NCI-H1417 (cell line): ENCODE results near the gene KRT6A.

ENCODE experiments used
- DNase-seq, 3 experiments: peaks; one replicate each; lab custom pipeline; 2025; lab: John Stamatoyannopoulos, UW

Gene KRT6A

GRCh38 chr12:52524898-52525591, 32.0 kb upstream of the KRT6A start:
- no peak for DNase-seq

GRCh38 chr12:52524241-52524897, 31.3 kb upstream of the KRT6A start:
- no peak for DNase-seq

DNA sequence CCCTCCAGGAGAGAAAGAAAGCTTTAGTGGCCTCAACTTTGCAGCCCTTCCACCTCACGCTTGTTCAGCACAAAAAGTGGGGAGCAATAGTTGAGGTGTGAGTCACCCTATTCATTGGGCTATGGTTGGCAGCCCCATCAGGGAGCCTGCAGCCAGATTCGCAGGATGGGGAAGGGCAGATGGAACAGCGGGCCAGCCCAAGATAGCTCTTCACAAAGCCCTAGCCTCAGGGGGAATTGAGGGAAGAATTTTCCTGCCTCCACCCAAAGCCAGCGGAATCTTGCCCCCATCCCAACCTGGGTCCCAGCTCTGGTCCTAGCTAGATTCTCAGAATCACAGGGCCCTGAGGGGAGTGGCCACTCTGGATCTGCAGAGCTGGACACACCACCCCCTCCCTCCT, 30.8 kb upstream of the KRT6A start:
- DNase-seq = no peak

DNA sequence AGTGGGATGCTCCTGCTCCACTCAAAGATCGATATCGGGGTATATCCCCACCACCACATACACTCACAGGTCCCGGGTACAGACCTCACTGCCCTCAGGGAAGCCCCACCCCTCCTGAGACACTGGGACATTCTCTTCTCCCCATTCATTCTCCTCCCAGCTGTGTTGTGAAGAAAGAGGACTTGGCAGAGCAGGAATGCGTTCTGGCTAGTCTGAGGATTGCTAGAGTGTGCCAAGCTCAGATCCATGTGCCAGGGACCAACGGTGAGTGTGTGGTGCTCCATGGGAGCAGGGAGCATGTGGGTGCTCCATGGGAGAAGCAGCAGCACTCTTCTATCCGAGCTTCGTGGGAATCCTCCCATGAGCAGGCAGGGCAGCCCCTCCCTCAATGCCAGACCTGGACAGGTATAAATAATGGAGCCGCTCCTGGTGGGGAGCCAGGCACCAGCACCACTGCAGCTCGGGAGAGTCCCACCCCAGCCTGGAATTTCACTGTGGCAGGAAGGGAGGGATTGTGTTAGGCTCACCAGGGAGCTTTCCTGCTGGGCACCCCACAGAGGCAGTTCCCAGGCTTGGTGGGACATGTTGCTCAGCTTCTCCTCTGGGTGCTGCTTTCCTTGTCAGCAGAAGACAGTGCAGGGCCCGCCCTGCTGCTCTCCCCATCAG, 29.4 kb upstream of the KRT6A start:
- DNase-seq = peak in 2 of 3 experiments; percentile 29 to 33

DNA sequence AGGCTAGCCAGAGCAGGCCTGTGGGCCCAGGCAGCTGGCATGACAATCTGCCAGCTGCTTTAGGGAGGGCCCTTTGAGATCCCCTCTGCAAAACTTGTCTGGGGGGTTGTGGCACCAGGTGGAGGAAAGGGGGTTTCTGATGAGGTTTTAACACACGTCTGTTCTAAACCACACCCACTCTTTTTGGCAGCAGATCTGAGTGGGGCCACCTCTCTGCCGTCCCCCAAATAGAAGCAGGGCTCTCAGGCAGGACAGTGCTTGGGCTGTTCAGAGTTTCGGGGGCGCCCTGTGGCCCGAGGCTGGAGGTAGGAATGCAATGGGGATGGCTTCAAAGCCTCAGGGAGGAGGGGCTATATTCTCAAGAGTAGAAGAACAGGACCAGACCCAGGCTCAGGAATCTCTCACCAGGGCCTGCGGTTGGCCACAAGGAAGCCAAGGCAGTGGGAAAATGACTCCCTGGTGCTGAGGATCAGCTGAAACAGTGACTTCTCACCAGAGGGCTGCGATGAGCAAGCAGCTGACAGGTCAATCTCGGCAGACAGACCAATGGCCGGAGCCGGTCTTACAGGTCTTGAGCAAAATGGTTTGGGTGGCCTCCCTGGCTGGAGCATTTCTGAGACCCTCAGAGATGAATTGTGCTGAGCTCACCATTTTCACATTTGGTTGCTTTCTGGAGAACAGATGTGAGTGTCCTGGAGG, 28.7 kb upstream of the KRT6A start:
- no peak for DNase-seq

DNA sequence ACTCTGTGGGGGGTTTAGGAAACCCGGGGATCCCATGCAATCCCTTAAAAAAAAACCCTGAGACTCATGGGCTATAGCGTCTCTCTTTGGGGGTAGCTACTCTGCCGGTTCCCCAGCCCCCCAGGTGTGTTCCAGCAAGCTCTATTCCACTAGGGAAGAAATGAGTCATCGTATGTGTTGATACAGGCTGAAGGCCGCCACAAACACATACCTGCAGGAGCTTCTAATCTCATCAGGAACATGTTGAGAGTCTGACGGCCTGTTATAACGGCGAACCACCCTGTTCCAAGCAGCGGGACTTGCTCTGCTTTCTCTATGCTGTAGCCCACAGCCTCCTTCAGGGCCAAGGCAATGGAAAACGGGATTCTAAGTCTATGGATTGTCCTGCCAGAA, 28.1 kb upstream of the KRT6A start:
- no peak for DNase-seq

GRCh38 chr12:52519826-52520662, 27.0 kb upstream of the KRT6A start, which contains the start of gene KRT5:
Gene KRT5, minus strand, starts transcription at chr12:52520394. Its CDS starts 98 bp downstream, at chr12:52520296.
- DNase-seq = peak in 2 of 3 experiments; percentile 33 to 56

DNA sequence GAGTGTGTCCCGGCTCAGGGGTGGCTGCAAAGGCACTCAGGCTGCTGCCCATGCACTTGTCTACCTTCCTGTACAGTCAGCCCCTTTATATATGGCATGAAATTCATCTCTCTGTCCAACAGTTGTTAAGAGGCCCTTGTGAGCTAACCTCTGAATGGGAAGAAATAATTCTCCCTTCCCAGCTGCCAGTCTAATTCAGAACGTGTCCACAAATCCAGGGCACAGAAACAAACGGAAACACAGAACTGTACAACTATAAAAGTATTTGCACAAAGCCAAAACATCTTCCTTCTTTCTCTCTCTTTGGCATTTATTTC, 26.3 kb upstream of the KRT6A start:
- DNase-seq = no peak

- DNase-seq = no peak
Measured at GRCh38 chr12:52518574-52519386, 25.7 kb upstream of the KRT6A start.

DNA sequence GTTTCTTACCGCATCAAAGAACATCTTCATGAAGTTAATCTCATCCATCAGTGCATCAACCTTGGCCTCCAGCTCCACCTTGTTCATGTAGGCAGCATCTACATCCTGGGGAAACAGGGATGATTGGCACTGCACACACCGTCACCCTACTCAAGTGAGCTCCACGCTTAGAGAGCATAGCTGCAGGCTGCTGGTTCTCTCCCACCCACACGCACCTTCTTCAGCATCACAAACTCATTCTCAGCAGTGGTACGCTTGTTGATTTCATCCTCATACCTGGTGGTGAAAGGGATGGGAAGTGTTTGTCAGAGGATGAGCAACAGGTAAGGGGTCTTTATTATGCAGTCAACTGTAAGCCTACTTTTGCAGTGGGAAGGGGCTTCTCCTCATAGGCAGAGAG, 24.8 kb upstream of the KRT6A start:
- no peak for DNase-seq

DNA sequence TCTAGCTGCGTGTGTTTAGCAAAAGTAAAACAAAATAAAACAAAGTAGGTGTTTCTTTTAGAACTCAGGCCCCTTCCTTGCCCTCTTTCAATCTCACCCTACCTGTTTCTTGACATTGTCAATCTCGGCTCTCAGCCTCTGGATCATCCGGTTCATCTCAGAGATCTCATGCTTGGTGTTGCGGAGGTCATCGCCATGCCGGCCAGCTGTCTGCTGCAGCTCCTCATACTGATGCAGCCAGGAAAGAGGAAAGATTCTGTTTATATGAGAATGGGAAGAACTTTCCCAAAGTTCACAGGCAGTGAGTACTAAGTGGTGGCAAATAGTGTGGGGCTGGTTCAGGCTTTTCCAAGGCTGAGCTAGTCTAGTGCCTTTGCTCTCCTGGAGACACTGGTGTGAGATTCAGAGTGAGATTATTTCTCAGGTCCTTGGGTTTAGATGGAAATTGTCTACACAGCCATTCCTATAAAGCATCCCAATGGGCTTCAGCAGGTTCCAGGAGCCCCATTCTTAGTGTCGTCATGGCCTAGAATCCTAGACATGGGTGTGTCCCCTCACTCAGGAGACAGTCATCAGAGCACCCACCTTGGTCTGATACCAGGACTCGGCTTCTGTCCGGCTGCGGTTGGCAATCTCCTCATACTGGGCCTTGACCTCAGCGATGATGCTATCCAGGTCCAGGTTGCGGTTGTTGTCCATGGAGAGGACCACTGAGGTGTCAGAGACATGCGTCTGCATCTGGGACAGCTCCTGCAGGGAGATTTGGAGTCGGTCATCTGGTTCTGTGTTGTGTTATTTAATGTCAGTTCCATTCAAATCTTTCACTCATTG, 24.2 kb upstream of the KRT6A start:
- no peak for DNase-seq

DNA sequence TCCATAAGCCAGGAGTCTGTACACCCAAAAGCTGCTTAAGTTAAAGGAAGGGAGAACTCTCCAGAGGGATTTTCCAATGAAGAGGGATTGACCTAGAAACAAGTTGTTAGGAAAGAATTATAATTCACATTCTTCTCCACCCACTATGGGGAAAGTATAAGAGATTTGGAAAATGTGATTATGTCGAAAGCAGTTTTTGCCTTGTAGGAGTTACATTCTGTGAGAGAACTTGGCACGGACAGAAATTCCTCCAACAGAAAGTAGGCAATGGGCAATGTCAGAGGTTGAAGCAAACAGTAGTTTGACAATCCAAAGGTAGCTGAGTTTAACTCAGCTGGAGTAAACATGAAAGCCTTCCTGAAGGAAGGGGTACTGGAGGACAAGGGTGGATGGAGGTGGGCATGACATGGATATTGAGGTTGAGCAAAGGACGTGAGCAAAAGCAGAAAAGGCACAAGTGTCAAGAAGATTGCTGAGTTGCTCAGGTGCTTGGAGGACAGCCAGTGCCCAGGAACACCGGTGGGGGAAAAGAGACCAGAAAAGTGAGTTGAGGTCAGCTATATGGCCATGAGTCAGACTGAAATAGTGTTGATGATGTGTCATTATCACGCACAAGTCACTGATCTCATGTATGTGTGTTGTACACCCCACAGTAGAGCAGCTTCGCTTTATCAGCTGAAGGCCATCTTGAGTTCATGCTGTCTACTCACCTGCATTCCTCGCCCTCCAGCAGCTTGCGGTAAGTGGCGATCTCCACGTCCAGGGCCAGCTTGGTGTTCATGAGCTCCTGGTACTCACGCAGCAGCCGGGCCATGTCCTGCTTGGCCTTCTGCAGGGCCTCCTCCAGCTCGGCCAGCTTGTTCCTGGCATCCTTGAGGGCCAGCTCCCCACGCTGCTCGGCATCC, 23.1 kb upstream of the KRT6A start:
- DNase-seq = no peak

DNA sequence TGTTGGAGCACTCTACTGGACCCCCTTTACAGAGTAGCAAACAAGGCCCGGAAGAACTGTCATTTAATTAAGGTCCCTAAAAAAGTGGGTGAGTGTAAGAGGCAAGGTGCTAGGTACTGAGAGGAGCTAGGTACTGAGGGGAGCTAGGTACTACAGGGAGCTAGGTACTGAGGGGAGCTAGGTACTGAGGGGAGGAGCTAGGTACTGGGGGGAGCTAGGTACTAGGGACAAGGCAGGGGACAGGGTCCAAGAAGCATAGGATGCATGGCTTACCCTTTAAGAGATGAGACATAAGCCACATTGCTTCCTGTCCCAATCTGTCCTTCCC, 22.2 kb upstream of the KRT6A start:
- DNase-seq = no peak

- DNase-seq = no peak
Measured at GRCh38 chr12:52514471-52515318, 21.6 kb upstream of the KRT6A start.

DNA sequence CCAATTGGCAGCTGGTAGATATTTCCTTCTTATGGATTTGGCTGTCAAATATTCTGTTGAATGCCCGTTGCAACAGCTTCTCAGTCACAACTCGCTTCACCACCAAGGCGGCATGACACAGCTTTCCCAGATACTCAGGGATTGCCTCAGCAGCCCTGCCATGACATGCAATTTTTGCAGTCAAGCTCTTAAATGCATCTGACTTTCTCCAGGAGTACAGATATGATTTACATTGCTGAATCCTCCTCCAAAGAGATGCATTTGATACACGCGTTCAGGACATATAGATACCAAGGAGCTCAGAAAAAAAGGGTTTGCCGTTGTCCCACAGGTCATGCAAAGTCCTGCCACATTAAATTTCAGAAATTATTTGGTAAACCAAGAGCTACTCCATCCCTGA, 20.7 kb upstream of the KRT6A start:
- DNase-seq = no peak

- no peak for DNase-seq
Measured at GRCh38 chr12:52508211-52508610, 15.2 kb upstream of the KRT6A start.

DNA sequence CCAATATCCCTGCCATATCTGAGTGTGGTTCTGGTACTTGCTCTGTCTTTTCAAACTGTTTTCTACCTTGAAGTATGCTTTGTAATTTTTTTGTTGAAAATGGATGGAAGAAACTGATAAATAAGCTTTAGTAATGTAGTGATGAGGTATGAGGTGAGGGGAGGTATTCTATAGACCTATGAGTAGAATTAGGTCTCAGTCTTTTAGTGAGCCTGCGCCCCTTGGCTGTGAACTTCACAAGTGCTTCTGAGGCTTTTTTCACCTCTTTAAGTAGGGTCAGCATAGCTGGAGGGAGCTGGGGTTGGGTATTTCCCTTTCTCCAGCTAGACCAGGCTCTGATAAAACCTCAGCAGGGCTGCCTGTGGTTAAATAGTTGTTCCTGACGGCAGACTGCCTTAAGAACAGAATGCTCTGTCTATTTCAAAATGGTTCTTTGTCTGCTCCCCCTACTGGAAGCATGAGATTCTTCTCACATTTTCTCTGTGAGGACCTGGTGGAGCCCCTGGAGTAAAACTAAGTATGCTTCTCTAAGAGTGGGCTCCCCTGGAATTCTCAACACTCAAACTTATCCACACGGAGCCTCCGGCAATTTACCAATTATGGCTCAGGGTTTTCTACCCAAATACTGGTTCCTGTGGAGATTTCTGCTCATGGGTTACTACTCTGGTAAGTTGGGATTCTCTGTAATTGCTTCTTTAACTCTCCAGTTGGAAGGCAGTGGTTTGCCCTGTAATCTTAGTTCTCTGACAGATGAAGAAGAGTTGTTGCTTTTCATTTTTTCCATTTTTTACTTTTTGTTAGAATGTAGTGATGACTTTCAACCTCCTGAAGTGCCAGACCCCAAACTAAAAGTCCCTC, 14.0 kb upstream of the KRT6A start:
- DNase-seq = peak; percentile 32 to 65 (median 35)
